ENCODE measurements around the gene SMAD2. TPM values are rescaled to one million over a fixed set of nuclear protein-coding genes. Genes with fewer than 3 reads are reported as not detected.

The SMAD2 gene
- polyA plus RNA-seq, 2 of the 4 experiments (the other 2 are of a cell fraction) = 131 to 229 TPM

GRCh38 chr18:47795434-47795814 lies 135.0 kb downstream of the SMAD2 start:
- WGBS (ENCODE audit: missing lambda C conversion rate) = 39% methylated on average over 6 of the region's 7 CpGs
- H3K4me1 ChIP-seq = no peaks in the 10 kb centered on the region
- ATAC-seq (no peak), DNase-seq (ENCODE audit: low read depth in 1 of 2, low spot score in 1 of 2) (no peak), FAIRE-seq (no peak)
- H3K4me2 ChIP-seq = no peak overlapping the region
- H3K9me3 ChIP-seq = no peaks in the 10 kb centered on the region
- ChIA-PET CTCF (no interaction called here), POLR2A (no interaction called here)
- no peak overlapping the region for H3K4me3 ChIP-seq
- H3K27ac ChIP-seq = no peak overlapping the region
- no peak for TF ChIP-seq MAFK (IDR thresholded peaks at IDR 0.05; ENCODE audit: partially characterized antibody)
- no peak for TF ChIP-seq POLR2A (IDR thresholded peaks at IDR 0.05; ENCODE audit: low read length)
- TF ChIP-seq NPAS2 (CRISPR knock-in tag; IDR thresholded peaks at IDR 0.05; ENCODE audit: borderline replicate concordance) = no peak

- Histone ChIP-seq H3K27ac (no peak overlapping the region), H3K4me1 (no peaks in the 10 kb centered on the region), H3K4me2 (no peak overlapping the region), H3K9me3 (no peaks in the 10 kb centered on the region), H3K4me3 (no peak overlapping the region)
- no peak for FAIRE-seq
- ATAC-seq = no peak
- WGBS (ENCODE audit: missing lambda C conversion rate) = 59% methylated on average over 9 of the region's 14 CpGs
- no peak for DNase-seq (ENCODE audit: low read depth in 1 of 2, low spot score in 1 of 2)
- CTCF ChIA-PET = no interaction called here
- TF ChIP-seq MAFK (IDR thresholded peaks at IDR 0.05; ENCODE audit: partially characterized antibody) (no peak), HEYL (CRISPR knock-in tag; IDR thresholded peaks at IDR 0.05) (no peak), HOXA7 (CRISPR knock-in tag; IDR thresholded peaks at IDR 0.05) (no peak), JUNB (IDR thresholded peaks at IDR 0.05) (no peak), POLR2A (IDR thresholded peaks at IDR 0.05; ENCODE audit: low read length) (no peak), RAD21 (conservative IDR thresholded peaks at IDR 0.05 in 1 of 2, IDR thresholded peaks at IDR 0.05 in 1 of 2) (no peak), RCOR1 (IDR thresholded peaks at IDR 0.05; ENCODE audit: low read depth, low read length) (no peak)
- TF ChIP-seq, protein P1, sequence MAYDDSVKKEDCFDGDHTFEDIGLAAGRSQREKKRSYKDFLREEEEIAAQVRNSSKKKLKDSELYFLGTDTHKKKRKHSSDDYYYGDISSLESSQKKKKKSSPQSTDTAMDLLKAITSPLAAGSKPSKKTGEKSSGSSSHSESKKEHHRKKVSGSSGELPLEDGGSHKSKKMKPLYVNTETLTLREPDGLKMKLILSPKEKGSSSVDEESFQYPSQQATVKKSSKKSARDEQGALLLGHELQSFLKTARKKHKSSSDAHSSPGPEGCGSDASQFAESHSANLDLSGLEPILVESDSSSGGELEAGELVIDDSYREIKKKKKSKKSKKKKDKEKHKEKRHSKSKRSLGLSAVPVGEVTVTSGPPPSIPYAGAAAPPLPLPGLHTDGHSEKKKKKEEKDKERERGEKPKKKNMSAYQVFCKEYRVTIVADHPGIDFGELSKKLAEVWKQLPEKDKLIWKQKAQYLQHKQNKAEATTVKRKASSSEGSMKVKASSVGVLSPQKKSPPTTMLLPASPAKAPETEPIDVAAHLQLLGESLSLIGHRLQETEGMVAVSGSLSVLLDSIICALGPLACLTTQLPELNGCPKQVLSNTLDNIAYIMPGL (CRISPR knock-in tag; IDR thresholded peaks at IDR 0.05; ENCODE audit: borderline replicate concordance) = no peak
- POLR2A ChIA-PET = no interaction called here
Observed at GRCh38 chr18:47794725-47795433, 135.6 kb downstream of the SMAD2 start.

DNA sequence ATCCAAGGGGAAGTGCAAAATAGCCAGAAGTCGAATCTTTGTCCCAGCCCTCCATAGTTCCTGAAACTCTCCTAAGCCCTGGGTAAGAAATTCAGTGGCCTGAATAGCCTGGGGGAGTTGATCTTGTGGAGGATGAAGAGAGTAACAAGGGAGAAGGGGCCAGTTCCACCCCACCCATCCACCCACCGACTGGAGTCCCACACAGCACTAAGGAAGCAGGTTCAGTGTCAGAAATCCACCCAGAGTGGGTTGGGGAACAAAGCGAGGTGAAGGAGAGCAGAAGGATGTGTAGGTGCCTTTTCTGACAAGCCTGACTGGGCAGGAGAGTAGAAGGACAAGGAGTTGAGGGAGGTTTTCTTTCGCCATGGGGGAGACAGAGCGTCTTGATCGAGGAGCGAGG lies 136.8 kb downstream of the SMAD2 start:
- no peak overlapping the region for H3K27ac ChIP-seq
- POLR2A ChIA-PET = no interaction called here
- no peak overlapping the region for H3K4me2 ChIP-seq
- TF ChIP-seq HOXB5 (CRISPR knock-in tag; IDR thresholded peaks at IDR 0.05) (no peak), HDAC2 (IDR thresholded peaks at IDR 0.05) (no peak), RAD21 (conservative IDR thresholded peaks at IDR 0.05 in 1 of 2, IDR thresholded peaks at IDR 0.05 in 1 of 2) (no peak)
- TF ChIP-seq, protein P2, sequence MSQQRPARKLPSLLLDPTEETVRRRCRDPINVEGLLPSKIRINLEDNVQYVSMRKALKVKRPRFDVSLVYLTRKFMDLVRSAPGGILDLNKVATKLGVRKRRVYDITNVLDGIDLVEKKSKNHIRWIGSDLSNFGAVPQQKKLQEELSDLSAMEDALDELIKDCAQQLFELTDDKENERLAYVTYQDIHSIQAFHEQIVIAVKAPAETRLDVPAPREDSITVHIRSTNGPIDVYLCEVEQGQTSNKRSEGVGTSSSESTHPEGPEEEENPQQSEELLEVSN (IDR thresholded peaks at IDR 0.05; ENCODE audit: borderline replicate concordance, low read depth) = no peak
- ATAC-seq (no peak), DNase-seq (ENCODE audit: low read depth in 1 of 2, low spot score in 1 of 2) (no peak), FAIRE-seq (no peak)
- no peaks in the 10 kb centered on the region for H3K9me3 ChIP-seq
- WGBS (ENCODE audit: missing lambda C conversion rate) = 60% methylated on average over 7 of the region's 7 CpGs
- H3K4me1 ChIP-seq = no peaks in the 10 kb centered on the region
- H3K4me3 ChIP-seq = no peak overlapping the region
- CTCF ChIA-PET = no interaction called here

GRCh38 chr18:47791461-47791985 lies 138.9 kb downstream of the SMAD2 start:
- no peaks in the 10 kb centered on the region for H3K4me1 ChIP-seq
- CTCF ChIA-PET = no interaction called here
- no peak overlapping the region for H3K4me2 ChIP-seq
- no peak overlapping the region for H3K27ac ChIP-seq
- FAIRE-seq (no peak), ATAC-seq (no peak), DNase-seq (ENCODE audit: low read depth in 1 of 2, low spot score in 1 of 2) (no peak)
- H3K4me3 ChIP-seq = no peak overlapping the region
- no peaks in the 10 kb centered on the region for H3K9me3 ChIP-seq
- WGBS (ENCODE audit: missing lambda C conversion rate) = 39% methylated on average over 4 of the region's 4 CpGs
- POLR2A ChIA-PET = no interaction called here
- TF ChIP-seq CBX8 (IDR thresholded peaks at IDR 0.05) (no peak), NPAS2 (CRISPR knock-in tag; IDR thresholded peaks at IDR 0.05; ENCODE audit: borderline replicate concordance) (no peak), JUNB (IDR thresholded peaks at IDR 0.05) (no peak), MAFK (IDR thresholded peaks at IDR 0.05; ENCODE audit: partially characterized antibody) (no peak), RFX5 (IDR thresholded peaks at IDR 0.05) (no peak), SREBF2 (IDR thresholded peaks at IDR 0.05) (no peak), ZSCAN20 (CRISPR knock-in tag; IDR thresholded peaks at IDR 0.05) (no peak), NR3C1 (IDR thresholded peaks at IDR 0.05) (no peak), ELK1 (IDR thresholded peaks at IDR 0.05; ENCODE audit: low read depth, low read length) (no peak), CTCF (IDR thresholded peaks at IDR 0.05) (no peak), ZC3H11A (IDR thresholded peaks at IDR 0.05) (no peak)
- TF ChIP-seq, protein P3, sequence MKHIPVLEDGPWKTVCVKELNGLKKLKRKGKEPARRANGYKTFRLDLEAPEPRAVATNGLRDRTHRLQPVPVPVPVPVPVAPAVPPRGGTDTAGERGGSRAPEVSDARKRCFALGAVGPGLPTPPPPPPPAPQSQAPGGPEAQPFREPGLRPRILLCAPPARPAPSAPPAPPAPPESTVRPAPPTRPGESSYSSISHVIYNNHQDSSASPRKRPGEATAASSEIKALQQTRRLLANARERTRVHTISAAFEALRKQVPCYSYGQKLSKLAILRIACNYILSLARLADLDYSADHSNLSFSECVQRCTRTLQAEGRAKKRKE (CRISPR knock-in tag; IDR thresholded peaks at IDR 0.05; ENCODE audit: low read depth) = no peak
